ENCODE measurements around the gene HDAC5.
A peak's percentile ranks its signal among the peaks of the same experiment; 100 is the strongest.

DNA sequence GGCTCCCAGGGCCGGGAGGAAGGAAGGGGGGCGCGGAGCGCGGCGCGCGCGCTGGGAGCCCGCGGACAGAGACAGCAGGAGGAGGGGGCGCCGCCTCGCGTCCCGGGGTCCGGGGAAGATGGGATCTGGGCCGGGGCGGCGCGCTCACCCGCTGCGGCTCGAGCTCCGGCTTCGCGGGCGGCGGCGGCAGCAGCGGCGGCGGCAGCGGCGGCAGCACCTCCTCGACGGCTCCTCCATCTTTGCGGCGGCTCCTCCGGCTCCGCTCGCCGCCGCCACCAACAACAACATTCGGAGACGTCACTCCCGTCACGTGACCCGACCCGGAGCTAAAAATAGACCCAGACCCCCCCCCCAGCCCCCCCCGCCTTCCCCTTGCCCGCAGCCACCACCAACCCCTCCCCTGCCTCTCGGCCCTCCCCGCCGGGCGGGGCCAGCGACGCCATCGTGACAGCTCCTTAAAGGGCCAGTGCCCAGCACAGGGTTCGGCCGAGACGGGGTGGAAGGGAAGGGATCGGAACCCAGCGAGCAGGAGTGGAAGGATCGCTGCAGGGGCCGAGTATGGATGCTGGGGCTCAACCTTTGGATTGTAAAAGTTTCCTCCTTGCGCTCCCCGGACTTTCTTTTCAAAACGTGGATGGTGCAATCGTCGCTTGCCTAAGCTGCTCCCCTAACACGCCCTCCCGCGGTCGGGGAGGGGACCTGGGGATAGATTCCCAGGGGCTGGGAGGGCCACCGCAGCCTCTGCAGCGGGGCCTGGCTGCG lies at the start of gene HDAC5:
- TF ChIP-seq, protein P1, sequence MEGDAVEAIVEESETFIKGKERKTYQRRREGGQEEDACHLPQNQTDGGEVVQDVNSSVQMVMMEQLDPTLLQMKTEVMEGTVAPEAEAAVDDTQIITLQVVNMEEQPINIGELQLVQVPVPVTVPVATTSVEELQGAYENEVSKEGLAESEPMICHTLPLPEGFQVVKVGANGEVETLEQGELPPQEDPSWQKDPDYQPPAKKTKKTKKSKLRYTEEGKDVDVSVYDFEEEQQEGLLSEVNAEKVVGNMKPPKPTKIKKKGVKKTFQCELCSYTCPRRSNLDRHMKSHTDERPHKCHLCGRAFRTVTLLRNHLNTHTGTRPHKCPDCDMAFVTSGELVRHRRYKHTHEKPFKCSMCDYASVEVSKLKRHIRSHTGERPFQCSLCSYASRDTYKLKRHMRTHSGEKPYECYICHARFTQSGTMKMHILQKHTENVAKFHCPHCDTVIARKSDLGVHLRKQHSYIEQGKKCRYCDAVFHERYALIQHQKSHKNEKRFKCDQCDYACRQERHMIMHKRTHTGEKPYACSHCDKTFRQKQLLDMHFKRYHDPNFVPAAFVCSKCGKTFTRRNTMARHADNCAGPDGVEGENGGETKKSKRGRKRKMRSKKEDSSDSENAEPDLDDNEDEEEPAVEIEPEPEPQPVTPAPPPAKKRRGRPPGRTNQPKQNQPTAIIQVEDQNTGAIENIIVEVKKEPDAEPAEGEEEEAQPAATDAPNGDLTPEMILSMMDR (IDR thresholded peaks at IDR 0.05): peak in 5 of 7 experiments; percentile 24 to 66 (median 46)
- TF ChIP-seq EP300 (IDR thresholded peaks at IDR 0.05): no peak
